H9 (cell line): Measurements from ENCODE around the gene ESPL1. TPM values are rescaled to one million over a fixed set of nuclear protein-coding genes. Genes with fewer than 3 reads are reported as not detected.

Experiments used
- DNase-seq: peaks from one replicate; pipeline ENCODE4 v3.0.0-alpha.2; 2017
- H2AFZ ChIP-seq: one replicate; pipeline ENCODE4 v1.6.1; 2013; ENCODE audit warnings: mild to moderate bottlenecking, low read length, control low read depth, moderate library complexity
- H2AK5ac ChIP-seq: 2 replicates; pipeline ENCODE4 v1.6.1; 2013; ENCODE audit warnings: low read length, control low read depth, mixed read lengths; ENCODE audit not compliant: insufficient read length
- H2BK120ac ChIP-seq: one replicate; pipeline ENCODE4 v1.6.1; 2013; ENCODE audit warnings: low read depth, mild to moderate bottlenecking, low read length, control low read depth, inconsistent platforms; ENCODE audit not compliant: poor library complexity, severe bottlenecking
- H2BK12ac ChIP-seq: 2 replicates; pipeline ENCODE4 v1.6.1; 2013; ENCODE audit warnings: low read length, control low read depth, mixed read lengths, low read depth; ENCODE audit not compliant: insufficient read length
- H2BK15ac ChIP-seq: 2 replicates; pipeline ENCODE4 v1.6.1; 2013; ENCODE audit warnings: low read depth, low read length, control low read depth
- H2BK20ac ChIP-seq: one replicate; pipeline ENCODE4 v1.6.1; 2013; ENCODE audit warnings: low read depth, mild to moderate bottlenecking, low read length, control low read depth, inconsistent platforms; ENCODE audit not compliant: poor library complexity, severe bottlenecking
- H2BK5ac ChIP-seq: 2 replicates; pipeline ENCODE4 v1.6.1; 2013; ENCODE audit warnings: low read length, control low read depth, mixed read lengths; ENCODE audit not compliant: insufficient read length
- H3K14ac ChIP-seq: 2 replicates; pipeline ENCODE4 v1.6.1; 2013; ENCODE audit warnings: low read length, control low read depth; ENCODE audit not compliant: insufficient read depth
- H3K18ac ChIP-seq: 2 replicates; pipeline ENCODE4 v1.6.1; 2013; ENCODE audit warnings: low read depth, mild to moderate bottlenecking, mixed read lengths, low read length, control low read depth; ENCODE audit not compliant: insufficient read length
- H3K23ac ChIP-seq: 2 replicates; pipeline ENCODE4 v1.6.1; 2013; ENCODE audit warnings: low read length, control low read depth, mixed read lengths, low read depth; ENCODE audit not compliant: insufficient read length
- H3K23me2 ChIP-seq: 2 replicates; pipeline ENCODE4 v1.6.1; 2013; ENCODE audit warnings: low read depth, mild to moderate bottlenecking, mixed read lengths, low read length, control low read depth; ENCODE audit not compliant: insufficient read length, poor library complexity, severe bottlenecking
- H3K27ac ChIP-seq: 2 replicates; pipeline ENCODE4 v1.5.1; 2013; ENCODE audit warnings: low read length, control low read depth, mixed read lengths, low read depth; ENCODE audit not compliant: insufficient read length
- H3K27me3 ChIP-seq: 2 replicates; pipeline ENCODE4 v1.6.1; 2013; ENCODE audit warnings: low read length, control low read depth, inconsistent platforms; ENCODE audit not compliant: insufficient read depth
- H3K4ac ChIP-seq: 2 replicates; pipeline ENCODE4 v1.6.1; 2013; ENCODE audit warnings: low read depth, mild to moderate bottlenecking, control low read depth, inconsistent platforms, low read length, moderate library complexity
- H3K4me1 ChIP-seq: 2 replicates; pipeline ENCODE4 v1.6.1; 2013; ENCODE audit warnings: low read length, control low read depth, inconsistent platforms; ENCODE audit not compliant: insufficient read depth
- H3K4me2 ChIP-seq: 2 replicates; pipeline ENCODE4 v1.6.1; 2013; ENCODE audit warnings: low read length, control low read depth, mixed read lengths; ENCODE audit not compliant: insufficient read length, insufficient read depth
- H3K56ac ChIP-seq: 2 replicates; pipeline ENCODE4 v1.6.1; 2013; ENCODE audit warnings: low read depth, mild to moderate bottlenecking, mixed read lengths, low read length, control low read depth; ENCODE audit not compliant: insufficient read length
- H3K79me1 ChIP-seq: 2 replicates; pipeline ENCODE4 v1.6.1; 2013; ENCODE audit warnings: low read depth, mild to moderate bottlenecking, moderate library complexity, low read length, control low read depth, inconsistent platforms; ENCODE audit not compliant: insufficient read depth, poor library complexity, severe bottlenecking
- H3K79me2 ChIP-seq: 2 replicates; pipeline ENCODE4 v1.6.1; 2013; ENCODE audit warnings: low read length, control low read depth, inconsistent platforms; ENCODE audit not compliant: insufficient read depth
- H3K9ac ChIP-seq: 2 replicates; pipeline ENCODE4 v1.6.1; 2013; ENCODE audit warnings: low read length, control low read depth, mixed read lengths; ENCODE audit not compliant: insufficient read length; ENCODE audit errors: extremely low read depth
- H3K9me3 ChIP-seq: one replicate; pipeline ENCODE4 v1.6.1; 2013; ENCODE audit warnings: low read depth, low read length, inconsistent platforms; ENCODE audit not compliant: control insufficient read depth
- H3T11ph ChIP-seq: one replicate; pipeline ENCODE4 v1.6.1; 2013; ENCODE audit warnings: mild to moderate bottlenecking, low read length, control low read depth, inconsistent platforms
- H4K20me1 ChIP-seq: one replicate; pipeline ENCODE4 v1.6.1; 2013; ENCODE audit not compliant: control insufficient read depth, insufficient read length, insufficient read depth
- H4K5ac ChIP-seq: 2 replicates; pipeline ENCODE4 v1.6.1; 2013; ENCODE audit warnings: low read depth, mild to moderate bottlenecking, mixed read lengths, low read length, control low read depth; ENCODE audit not compliant: insufficient read length
- H4K8ac ChIP-seq: replicated peaks from 2 replicates; pipeline ENCODE4 v1.6.1; 2013; ENCODE audit warnings: low read length, control low read depth, mixed read lengths, low read depth; ENCODE audit not compliant: insufficient read length
- H4K91ac ChIP-seq: 2 replicates; pipeline ENCODE4 v1.6.1; 2013; ENCODE audit warnings: low read depth, mild to moderate bottlenecking, moderate library complexity, mixed read lengths, low read length, control low read depth; ENCODE audit not compliant: insufficient read length
- H3K27ac Mint-ChIP-seq, 3 experiments: 2 replicates in 2 of 3; 3 replicates in 1 of 3; pipeline ENCODE4 v1.8.0; 2020 to 2021; ENCODE audit warnings: mixed read lengths in 3 of 3, mild to moderate bottlenecking in 1 of 3, moderate library complexity in 1 of 3
- H3K27me3 Mint-ChIP-seq: 2 replicates; pipeline ENCODE4 v1.8.0; 2021; ENCODE audit warnings: low read depth, mild to moderate bottlenecking, moderate library complexity, mixed read lengths
- H3K36me3 Mint-ChIP-seq, 3 experiments: 2 replicates in 2 of 3; 3 replicates in 1 of 3; pipeline ENCODE4 v1.8.0; 2020 to 2021; ENCODE audit warnings: low read depth in 3 of 3, mixed read lengths in 3 of 3; ENCODE audit not compliant: insufficient read depth in 1 of 3
- H3K4me1 Mint-ChIP-seq, 2 experiments: 2 replicates each; pipeline ENCODE4 v1.8.0; 2020; ENCODE audit warnings: mixed read lengths in 2 of 2
- H3K4me3 Mint-ChIP-seq, 2 experiments: 2 replicates in 1 of 2; 3 replicates in 1 of 2; pipeline ENCODE4 v1.8.0; 2020 to 2021; ENCODE audit warnings: mild to moderate bottlenecking in 2 of 2, mixed read lengths in 2 of 2, moderate library complexity in 1 of 2
- H3K9me3 Mint-ChIP-seq, 2 experiments: 2 replicates in 1 of 2; 3 replicates in 1 of 2; pipeline ENCODE4 v1.8.0; 2020; ENCODE audit warnings: mild to moderate bottlenecking in 2 of 2, mixed read lengths in 2 of 2, moderate library complexity in 1 of 2
- WGBS: extraction: QIAGEN DNeasy Blood & Tissue Kit; methylation state at CpG from one replicate; pipeline ENCODE4 v1.1.7; 2013; ENCODE audit warnings: missing lambda C conversion rate, low lambda C conversion rate, mixed read lengths; ENCODE audit not compliant: insufficient read length; ENCODE audit errors: extremely low coverage; 5-methylcytosine and 5-hydroxymethylcytosine counted together
- total RNA-seq: library from RNA; stranded (reverse); gene quantifications from 2 replicates; pipeline ENCODE4 v1.2.1, GENCODE V29; 2021
- TF ChIP-seq, protein P1 (sequence below): fragments of 200-600 bp; sonication (generic); conservative IDR thresholded peaks from 3 replicates; pipeline ENCODE4 v1.8.0; 2021; ENCODE audit warnings: antibody characterized with exemption, mild to moderate bottlenecking

ESPL1 gene
- total RNA-seq, 1 experiment from 2014 or later, result 43.2 TPM

GRCh38 chr12:53300187-53300586, 32.1 kb downstream of the ESPL1 start:
- Histone ChIP-seq H4K20me1 (no peaks in the 10 kb centered on the region), H3K79me2 (peaks cover 5% of the 10 kb centered on the region; the same call in 1 of the 2 replicates)

More at GRCh38 chr12:53300187-53300586, 32.1 kb downstream of the ESPL1 start:
- no peaks in the 10 kb centered on the region; a peak in 1 of 5 replicates for H3K9me3 Mint-ChIP-seq
- Histone ChIP-seq H2BK15ac (no peak overlapping the region), H3K9ac (peak overlapping the region; percentile 73), H4K91ac (no peak overlapping the region), H3K79me1 (peaks cover 3% of the 10 kb centered on the region), H3K14ac (no peak overlapping the region), H4K5ac (no peak overlapping the region), H3K4ac (no peak overlapping the region), H3K18ac (no peak overlapping the region), H3K56ac (no peak overlapping the region), H3K23me2 (peaks cover 12% of the 10 kb centered on the region), H2AK5ac (no peak overlapping the region), H3K23ac (no peak overlapping the region), H2BK5ac (no peak overlapping the region), H3T11ph (no peak overlapping the region), H2BK120ac (no peak overlapping the region), H3K27ac (no peak overlapping the region), H3K4me2 (peak overlapping the region; percentile 83), H2BK20ac (no peak overlapping the region), H4K8ac (no peak overlapping the region), H3K9me3 (no peaks in the 10 kb centered on the region), H2AFZ (no peak overlapping the region), H3K27me3 (no peaks in the 10 kb centered on the region), H3K4me1 (no peaks in the 10 kb centered on the region), H2BK12ac (no peak overlapping the region)
- peaks cover 1% of the 10 kb centered on the region; the same call in 1 of the 2 replicates for H3K27me3 Mint-ChIP-seq
- H3K36me3 Mint-ChIP-seq, result peaks cover 17 to 68% (median 51%) of the 10 kb centered on the region in 3 experiments; a peak in 6 of 7 replicates
- no peak for DNase-seq
- H3K4me3 Mint-ChIP-seq, result peak overlapping the region; percentile 92 to 99
- peaks cover 12 to 25% of the 10 kb centered on the region in 2 experiments for H3K4me1 Mint-ChIP-seq
- TF ChIP-seq, protein P1, sequence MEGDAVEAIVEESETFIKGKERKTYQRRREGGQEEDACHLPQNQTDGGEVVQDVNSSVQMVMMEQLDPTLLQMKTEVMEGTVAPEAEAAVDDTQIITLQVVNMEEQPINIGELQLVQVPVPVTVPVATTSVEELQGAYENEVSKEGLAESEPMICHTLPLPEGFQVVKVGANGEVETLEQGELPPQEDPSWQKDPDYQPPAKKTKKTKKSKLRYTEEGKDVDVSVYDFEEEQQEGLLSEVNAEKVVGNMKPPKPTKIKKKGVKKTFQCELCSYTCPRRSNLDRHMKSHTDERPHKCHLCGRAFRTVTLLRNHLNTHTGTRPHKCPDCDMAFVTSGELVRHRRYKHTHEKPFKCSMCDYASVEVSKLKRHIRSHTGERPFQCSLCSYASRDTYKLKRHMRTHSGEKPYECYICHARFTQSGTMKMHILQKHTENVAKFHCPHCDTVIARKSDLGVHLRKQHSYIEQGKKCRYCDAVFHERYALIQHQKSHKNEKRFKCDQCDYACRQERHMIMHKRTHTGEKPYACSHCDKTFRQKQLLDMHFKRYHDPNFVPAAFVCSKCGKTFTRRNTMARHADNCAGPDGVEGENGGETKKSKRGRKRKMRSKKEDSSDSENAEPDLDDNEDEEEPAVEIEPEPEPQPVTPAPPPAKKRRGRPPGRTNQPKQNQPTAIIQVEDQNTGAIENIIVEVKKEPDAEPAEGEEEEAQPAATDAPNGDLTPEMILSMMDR, result no peak
- peak overlapping the region; percentile 1 to 93 (median 46); a peak in 5 of 7 replicates for H3K27ac Mint-ChIP-seq
- no CpG with 5 or more reads among the region's 12 CpGs for WGBS
